ENCODE results near the gene ACOT11.

- TF ChIP-seq POLR2AphosphoS5 (IDR thresholded peaks at IDR 0.05; ENCODE audit: borderline replicate concordance, low read depth, low read length) (peak; percentile 80; the same call in 1 of the 2 replicates), EZH2 (IDR thresholded peaks at IDR 0.05) (no peak), FOXP2 (optimal IDR thresholded peaks at IDR 0.05; ENCODE audit: control extremely low read depth, extremely low read length, insufficient read depth) (no peak)
These were observed 5.7 kb upstream of the ACOT11 start for GRCh38 chr1:54542120-54542961.
